Glutamatergic neuron (in vitro differentiated cells): ENCODE data around the gene GLB1L. TPM values are rescaled to one million over a fixed set of nuclear protein-coding genes. Genes with fewer than 3 reads are reported as not detected.
"Not testable (repeated sequence)": the region's sequence is repeated elsewhere in the genome, so short reads cannot be mapped to it uniquely, and the experiment has no call there.

Experiments used
- DNase-seq: peaks from one replicate; pipeline ENCODE4 v3.0.0; 2022
- H3K27ac Mint-ChIP-seq: one replicate; pipeline ENCODE4 v1.8.0; 2020; ENCODE audit warnings: mild to moderate bottlenecking, mixed read lengths, inconsistent platforms; ENCODE audit not compliant: unreplicated experiment
- H3K27me3 Mint-ChIP-seq: one replicate; pipeline ENCODE4 v1.8.0; 2020; ENCODE audit warnings: mild to moderate bottlenecking, moderate library complexity, mixed read lengths, inconsistent platforms; ENCODE audit not compliant: unreplicated experiment
- H3K36me3 Mint-ChIP-seq: one replicate; pipeline ENCODE4 v1.8.0; 2020; ENCODE audit warnings: mild to moderate bottlenecking, mixed read lengths, inconsistent platforms; ENCODE audit not compliant: unreplicated experiment
- H3K4me1 Mint-ChIP-seq: one replicate; pipeline ENCODE4 v1.8.0; 2020; ENCODE audit warnings: mild to moderate bottlenecking, low read depth, mixed read lengths, inconsistent platforms; ENCODE audit not compliant: unreplicated experiment
- H3K4me3 Mint-ChIP-seq: one replicate; pipeline ENCODE4 v1.8.0; 2020; ENCODE audit warnings: mild to moderate bottlenecking, mixed read lengths, inconsistent platforms; ENCODE audit not compliant: unreplicated experiment
- H3K9me3 Mint-ChIP-seq: one replicate; pipeline ENCODE4 v1.8.0; 2020; ENCODE audit warnings: mild to moderate bottlenecking, moderate library complexity, mixed read lengths, inconsistent platforms; ENCODE audit not compliant: unreplicated experiment
- total RNA-seq: library from RNA; stranded (reverse); fragmentation: NEBNext Ultra II Directional; extraction: Animal tissue kit (Norgen Biotek cat#: 25700); gene quantifications from one replicate; pipeline ENCODE4 v1.2.1, GENCODE V29; 2021; ENCODE audit not compliant: unreplicated experiment
- TF ChIP-seq, protein P1 (sequence below): fragments of 200-600 bp; sonication (generic); IDR thresholded peaks from one replicate; pipeline ENCODE4 v1.5.0; 2021; ENCODE audit not compliant: partially characterized antibody, unreplicated experiment

Gene GLB1L
- total RNA-seq, 1 donor from 2014 or later, result 6.2 TPM

DNA sequence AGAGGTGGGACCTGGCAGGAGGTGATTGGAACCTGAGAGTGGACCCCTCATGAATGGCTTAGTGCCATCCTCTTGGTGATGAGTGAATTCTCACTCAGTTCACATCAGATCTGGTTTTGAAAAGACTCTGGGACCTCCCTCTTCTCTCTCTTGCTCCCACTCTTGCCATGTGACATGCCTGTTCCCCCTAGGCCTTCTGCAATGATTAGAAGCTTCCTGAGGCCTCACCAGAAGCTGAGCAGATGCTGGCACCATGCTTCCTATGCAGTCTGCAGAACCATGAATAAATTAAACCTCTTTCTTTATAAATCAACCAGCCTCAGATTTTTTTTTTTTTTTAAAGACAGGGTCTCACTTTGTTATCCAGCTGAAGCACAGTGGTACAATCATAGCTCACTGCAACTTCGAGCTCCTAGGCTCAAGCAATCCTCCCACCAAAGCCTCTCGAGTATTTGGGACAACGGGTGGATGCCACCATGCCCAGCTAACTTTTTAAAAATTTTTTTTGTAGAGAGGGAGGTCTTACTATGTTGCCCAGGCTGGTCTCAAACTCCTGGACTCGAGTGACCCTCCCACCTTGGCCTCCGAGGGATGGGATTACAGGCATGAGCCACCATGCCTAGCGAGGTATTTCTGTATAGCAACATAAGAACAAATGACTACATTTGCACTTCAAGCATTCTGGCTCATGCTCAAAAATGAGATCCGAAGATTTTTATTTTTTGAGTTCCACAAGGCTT is 40.6 kb downstream of the GLB1L start:
- no peak overlapping the region for H3K27ac Mint-ChIP-seq
- TF ChIP-seq, protein P1, sequence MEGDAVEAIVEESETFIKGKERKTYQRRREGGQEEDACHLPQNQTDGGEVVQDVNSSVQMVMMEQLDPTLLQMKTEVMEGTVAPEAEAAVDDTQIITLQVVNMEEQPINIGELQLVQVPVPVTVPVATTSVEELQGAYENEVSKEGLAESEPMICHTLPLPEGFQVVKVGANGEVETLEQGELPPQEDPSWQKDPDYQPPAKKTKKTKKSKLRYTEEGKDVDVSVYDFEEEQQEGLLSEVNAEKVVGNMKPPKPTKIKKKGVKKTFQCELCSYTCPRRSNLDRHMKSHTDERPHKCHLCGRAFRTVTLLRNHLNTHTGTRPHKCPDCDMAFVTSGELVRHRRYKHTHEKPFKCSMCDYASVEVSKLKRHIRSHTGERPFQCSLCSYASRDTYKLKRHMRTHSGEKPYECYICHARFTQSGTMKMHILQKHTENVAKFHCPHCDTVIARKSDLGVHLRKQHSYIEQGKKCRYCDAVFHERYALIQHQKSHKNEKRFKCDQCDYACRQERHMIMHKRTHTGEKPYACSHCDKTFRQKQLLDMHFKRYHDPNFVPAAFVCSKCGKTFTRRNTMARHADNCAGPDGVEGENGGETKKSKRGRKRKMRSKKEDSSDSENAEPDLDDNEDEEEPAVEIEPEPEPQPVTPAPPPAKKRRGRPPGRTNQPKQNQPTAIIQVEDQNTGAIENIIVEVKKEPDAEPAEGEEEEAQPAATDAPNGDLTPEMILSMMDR, result no peak
- peaks cover 5% of the 10 kb centered on the region for H3K4me1 Mint-ChIP-seq
- no peak for DNase-seq
- H3K4me3 Mint-ChIP-seq, result no peak overlapping the region
- H3K27me3 Mint-ChIP-seq, result no peaks in the 10 kb centered on the region
- H3K36me3 Mint-ChIP-seq, result no peaks in the 10 kb centered on the region
- H3K9me3 Mint-ChIP-seq, result peaks cover 12% of the 10 kb centered on the region

DNA sequence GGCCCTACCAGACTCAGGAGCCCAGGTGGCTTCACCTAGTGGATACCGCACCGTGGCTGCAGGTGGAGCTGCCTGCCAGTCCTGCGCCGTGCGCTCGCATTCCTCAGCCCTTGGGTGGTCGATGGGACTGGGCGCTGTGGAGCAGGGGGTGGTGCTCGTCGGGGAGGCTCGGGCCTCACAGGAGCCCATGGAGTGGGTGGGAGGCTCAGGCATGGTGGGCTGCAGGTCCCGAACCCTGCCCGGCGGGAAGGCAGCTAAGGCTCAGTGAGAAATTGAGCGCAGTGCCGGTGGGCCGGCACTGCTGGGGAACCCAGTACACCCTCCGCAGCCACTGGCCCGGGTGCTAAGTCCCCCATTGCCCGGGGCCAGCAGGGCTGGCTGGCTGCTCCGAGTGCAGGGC is 43.9 kb downstream of the GLB1L start:
- not testable (repeated sequence) for DNase-seq

DNA sequence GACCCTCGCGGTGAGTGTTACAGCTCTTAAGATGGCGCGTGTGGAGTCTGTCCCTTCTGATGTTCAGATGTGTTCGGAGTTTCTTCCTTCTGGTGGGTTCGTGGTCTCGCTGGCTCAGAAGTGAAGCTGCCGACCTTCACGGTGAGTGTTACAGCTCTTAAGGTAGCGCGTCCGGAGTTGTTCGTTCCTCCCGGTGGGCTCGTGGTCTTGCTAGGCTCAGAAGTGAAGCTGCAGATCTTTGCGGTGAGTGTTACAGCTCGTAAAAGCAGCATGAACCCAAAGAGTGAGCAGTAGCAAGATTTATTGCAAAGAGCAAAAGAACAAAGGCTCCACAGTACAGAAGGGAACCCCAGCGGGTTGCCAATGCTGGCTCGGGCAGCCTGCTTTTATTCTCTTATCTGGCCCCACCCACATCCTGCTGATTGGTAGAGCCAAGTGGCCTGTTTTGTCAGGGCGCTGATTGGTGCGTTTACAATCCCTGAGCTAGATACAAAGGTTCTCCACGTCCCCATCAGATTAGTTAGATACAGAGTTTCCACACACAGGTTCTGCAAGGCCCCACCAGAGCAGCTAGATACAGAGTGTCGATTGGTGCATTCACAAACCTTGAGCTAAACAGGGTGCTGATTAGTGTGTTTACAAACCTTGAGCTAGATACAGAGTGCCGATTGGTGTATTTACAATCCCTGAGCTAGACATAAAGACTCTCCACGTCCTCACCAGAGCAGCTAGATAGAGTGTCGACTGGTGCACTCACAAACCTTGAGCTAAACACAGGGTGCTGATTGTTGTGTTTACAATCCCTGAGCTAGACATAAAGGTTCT is 44.5 kb downstream of the GLB1L start:
- H3K4me1 Mint-ChIP-seq, DNase-seq, H3K36me3 Mint-ChIP-seq, H3K9me3 Mint-ChIP-seq, H3K4me3 Mint-ChIP-seq, H3K27ac Mint-ChIP-seq, H3K27me3 Mint-ChIP-seq: not testable (repeated sequence)

More for the DNA sequence above, 43.9 kb downstream of the GLB1L start:
- H3K36me3 Mint-ChIP-seq, H3K4me1 Mint-ChIP-seq, H3K27ac Mint-ChIP-seq, H3K4me3 Mint-ChIP-seq, H3K27me3 Mint-ChIP-seq: not testable (repeated sequence)
- peaks cover 10% of the 10 kb centered on the region for H3K9me3 Mint-ChIP-seq

DNA sequence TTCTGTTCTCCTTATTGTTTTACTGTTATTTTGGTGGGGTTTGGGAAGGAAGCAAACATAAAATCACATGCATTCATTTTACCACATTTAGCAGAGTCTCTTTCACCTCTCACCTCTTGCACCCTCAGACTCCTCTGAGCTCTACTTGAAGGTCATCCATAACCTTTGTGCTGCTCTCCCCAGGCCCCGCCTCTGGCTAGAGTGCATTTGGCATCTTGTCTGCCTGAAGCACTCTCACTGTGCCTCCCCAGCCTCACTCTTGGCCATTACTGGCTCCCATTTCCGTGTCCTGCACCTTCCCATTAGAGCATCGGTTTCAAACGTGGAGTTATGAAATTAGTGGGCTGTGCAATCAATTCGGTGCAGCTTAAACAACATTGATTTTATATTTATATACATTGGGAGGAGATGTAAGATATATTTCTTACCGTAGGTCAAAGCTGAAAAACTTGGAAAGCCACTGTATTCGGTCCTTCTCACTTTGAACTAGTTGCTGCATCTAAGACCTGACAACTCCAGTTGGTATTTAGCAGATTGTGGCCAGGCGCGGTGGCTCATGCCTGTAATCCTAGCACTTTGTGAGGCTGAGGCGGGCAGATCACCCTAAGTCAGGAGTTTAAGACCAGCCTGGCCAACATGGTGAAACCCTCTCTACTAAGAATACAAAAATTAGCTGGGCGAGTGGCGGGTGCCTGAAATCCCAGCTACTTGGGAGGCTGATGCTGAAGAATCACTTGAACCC is 45.6 kb downstream of the GLB1L start:
- H3K9me3 Mint-ChIP-seq, result peaks cover 5% of the 10 kb centered on the region
- TF ChIP-seq, protein P1, result no peak
- no peaks in the 10 kb centered on the region for H3K36me3 Mint-ChIP-seq
- DNase-seq, result no peak
- no peaks in the 10 kb centered on the region for H3K27me3 Mint-ChIP-seq
- H3K4me1 Mint-ChIP-seq, result peaks cover 5% of the 10 kb centered on the region
- H3K27ac Mint-ChIP-seq, result peak overlapping the region; percentile 1
- peak overlapping the region; percentile 9 for H3K4me3 Mint-ChIP-seq

DNA sequence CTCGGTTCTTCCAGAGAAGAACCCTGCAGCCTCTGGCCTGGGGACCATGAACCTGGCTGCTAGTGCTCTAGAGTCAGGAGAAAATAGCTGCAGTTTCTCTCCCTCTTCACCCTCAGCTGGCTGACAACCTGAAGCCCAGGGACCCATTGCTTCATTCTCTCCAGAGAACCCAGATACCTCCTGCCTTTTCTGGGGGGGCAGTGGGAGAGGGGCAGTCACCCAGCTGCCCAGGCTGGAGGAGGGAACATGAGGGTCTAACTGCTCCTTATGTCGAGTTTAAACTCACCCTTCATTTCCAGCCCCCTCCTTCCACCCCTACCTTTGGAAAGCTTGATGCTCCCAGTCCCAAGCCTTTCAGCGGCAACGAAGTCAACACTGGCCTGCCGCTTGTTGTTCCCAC is 46.3 kb downstream of the GLB1L start:
- no peak overlapping the region for H3K4me3 Mint-ChIP-seq
- TF ChIP-seq, protein P1, result no peak
- H3K27ac Mint-ChIP-seq, result peak overlapping the region; percentile 1
- peaks cover 5% of the 10 kb centered on the region for H3K4me1 Mint-ChIP-seq
- no peaks in the 10 kb centered on the region for H3K27me3 Mint-ChIP-seq
- no peaks in the 10 kb centered on the region for H3K36me3 Mint-ChIP-seq
- DNase-seq, result no peak
- H3K9me3 Mint-ChIP-seq, result peaks cover 5% of the 10 kb centered on the region
